Liver (tissue), 3 donors: Measurements from ENCODE around the gene AFM.
A peak's percentile ranks its signal among the peaks of the same experiment; 100 is the strongest.

Source experiments
- EGR1 ChIP-seq, 2 donors: IDR thresholded peaks; 2 replicates each; pipeline ENCODE4 v1.6.1; 2016 to 2018; ENCODE audit warnings: antibody characterized with exemption in 2 of 2, low read depth in 2 of 2
- JUND ChIP-seq, 2 donors: IDR thresholded peaks; 2 replicates each; pipeline ENCODE4 v1.6.1; 2016; ENCODE audit warnings: antibody characterized with exemption in 2 of 2
- NR2F2 ChIP-seq: IDR thresholded peaks from 2 replicates; pipeline ENCODE4 v1.6.1; 2016; ENCODE audit warnings: antibody characterized with exemption
- RXRA ChIP-seq, 2 donors: IDR thresholded peaks; 2 replicates each; pipeline ENCODE4 v1.6.1; 2017 to 2018; ENCODE audit warnings: antibody characterized with exemption in 2 of 2, mild to moderate bottlenecking in 1 of 2
- SP1 ChIP-seq: IDR thresholded peaks from 2 replicates; pipeline ENCODE4 v1.6.1; 2018; ENCODE audit warnings: antibody characterized with exemption, mild to moderate bottlenecking
- TF ChIP-seq, protein P1 (sequence below): fragments of 150-350 bp; IDR thresholded peaks from 2 replicates; pipeline ENCODE4 v1.5.1; 2017; ENCODE audit warnings: improper control_type of control experiment, low read depth, low read length; ENCODE audit not compliant: missing input control
- TF ChIP-seq, protein P2 (sequence below): IDR thresholded peaks from 2 replicates; pipeline ENCODE4 v1.6.1; 2016; ENCODE audit warnings: antibody characterized with exemption
- TF ChIP-seq, protein P3 (sequence below): IDR thresholded peaks from 2 replicates; pipeline ENCODE4 v1.6.1; 2016; ENCODE audit warnings: antibody characterized with exemption
- donor health status: healthy.
- donor health status: healthy.

DNA sequence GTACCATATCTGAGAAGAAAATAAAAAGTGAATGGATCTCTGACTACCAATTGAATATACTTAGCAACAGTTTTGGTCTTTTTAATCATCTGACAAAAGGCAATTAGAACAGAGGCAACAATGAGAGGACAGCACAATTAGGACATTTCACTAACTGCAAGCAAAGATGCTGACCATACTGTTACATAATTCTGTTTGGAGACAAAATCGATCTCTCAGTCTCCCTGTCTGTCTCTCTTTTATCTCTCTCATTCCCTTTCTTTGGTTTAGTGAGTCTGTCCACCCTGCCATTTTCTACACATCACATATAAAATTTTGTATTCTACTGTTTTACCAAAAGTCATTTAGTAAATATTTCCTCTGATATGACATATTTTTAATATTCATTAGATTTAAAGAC lies 2.2 kb upstream of the AFM start:
- TF ChIP-seq NR2F2 (no peak), JUND (IDR thresholded peaks at IDR 0.05) (no peak), EGR1 (IDR thresholded peaks at IDR 0.05; ENCODE audit: low read depth in 2 of 2) (no peak), SP1 (peak; percentile 12), RXRA (IDR thresholded peaks at IDR 0.05) (peak in 1 of 2 donors; percentile 24)
- TF ChIP-seq, protein P1, sequence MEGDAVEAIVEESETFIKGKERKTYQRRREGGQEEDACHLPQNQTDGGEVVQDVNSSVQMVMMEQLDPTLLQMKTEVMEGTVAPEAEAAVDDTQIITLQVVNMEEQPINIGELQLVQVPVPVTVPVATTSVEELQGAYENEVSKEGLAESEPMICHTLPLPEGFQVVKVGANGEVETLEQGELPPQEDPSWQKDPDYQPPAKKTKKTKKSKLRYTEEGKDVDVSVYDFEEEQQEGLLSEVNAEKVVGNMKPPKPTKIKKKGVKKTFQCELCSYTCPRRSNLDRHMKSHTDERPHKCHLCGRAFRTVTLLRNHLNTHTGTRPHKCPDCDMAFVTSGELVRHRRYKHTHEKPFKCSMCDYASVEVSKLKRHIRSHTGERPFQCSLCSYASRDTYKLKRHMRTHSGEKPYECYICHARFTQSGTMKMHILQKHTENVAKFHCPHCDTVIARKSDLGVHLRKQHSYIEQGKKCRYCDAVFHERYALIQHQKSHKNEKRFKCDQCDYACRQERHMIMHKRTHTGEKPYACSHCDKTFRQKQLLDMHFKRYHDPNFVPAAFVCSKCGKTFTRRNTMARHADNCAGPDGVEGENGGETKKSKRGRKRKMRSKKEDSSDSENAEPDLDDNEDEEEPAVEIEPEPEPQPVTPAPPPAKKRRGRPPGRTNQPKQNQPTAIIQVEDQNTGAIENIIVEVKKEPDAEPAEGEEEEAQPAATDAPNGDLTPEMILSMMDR: no peak
- TF ChIP-seq, protein P2, sequence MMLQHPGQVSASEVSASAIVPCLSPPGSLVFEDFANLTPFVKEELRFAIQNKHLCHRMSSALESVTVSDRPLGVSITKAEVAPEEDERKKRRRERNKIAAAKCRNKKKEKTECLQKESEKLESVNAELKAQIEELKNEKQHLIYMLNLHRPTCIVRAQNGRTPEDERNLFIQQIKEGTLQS: no peak
- TF ChIP-seq, protein P3, sequence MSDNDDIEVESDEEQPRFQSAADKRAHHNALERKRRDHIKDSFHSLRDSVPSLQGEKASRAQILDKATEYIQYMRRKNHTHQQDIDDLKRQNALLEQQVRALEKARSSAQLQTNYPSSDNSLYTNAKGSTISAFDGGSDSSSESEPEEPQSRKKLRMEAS: no peak
